Thoracic aorta (tissue), 2 donors: ENCODE data around the gene CCR1. TPM values are rescaled to one million over a fixed set of nuclear protein-coding genes. Genes with fewer than 3 reads are reported as not detected.
"Not testable (repeated sequence)": the region's sequence is repeated elsewhere in the genome, so short reads cannot be mapped to it uniquely, and the experiment has no call there.

Source experiments
- ATAC-seq: fragments of 150-250 bp; one replicate; pipeline ENCODE4 v1.8.0; 2017; ENCODE audit warnings: low read depth; ENCODE audit not compliant: insufficient number of reproducible peaks, low FRiP score
- DNase-seq: peaks from one replicate; pipeline ENCODE4 v3.0.0-alpha.2; 2020; ENCODE audit warnings: low spot score
- H3K27ac ChIP-seq, 2 donors: fragments of 200-600 bp; sonication (generic); 1 replicate in 1 of 2; 2 replicates in 1 of 2; pipeline ENCODE4 v1.5.1; 2016; ENCODE audit warnings: mild to moderate bottlenecking in 2 of 2, moderate library complexity in 2 of 2
- H3K27me3 ChIP-seq: fragments of 200-600 bp; sonication (generic); replicated peaks from 2 replicates; pipeline ENCODE4 v1.6.0; 2016; ENCODE audit warnings: mild to moderate bottlenecking; ENCODE audit not compliant: insufficient read depth
- H3K36me3 ChIP-seq: fragments of 200-600 bp; sonication (generic); one replicate; pipeline ENCODE4 v1.5.1; 2016
- H3K4me1 ChIP-seq, 2 donors: fragments of 200-600 bp; sonication (generic); 1 replicate in 1 of 2; 2 replicates in 1 of 2; pipeline versions ENCODE4 v1.5.1 to v1.6.0; 2016; ENCODE audit warnings: low read depth in 2 of 2, mild to moderate bottlenecking in 1 of 2; ENCODE audit not compliant: control insufficient read depth in 1 of 2
- H3K4me3 ChIP-seq: fragments of 200-600 bp; sonication (generic); 2 replicates; pipeline ENCODE4 v1.5.1; 2016; ENCODE audit warnings: mild to moderate bottlenecking
- H3K9me3 ChIP-seq: fragments of 200-600 bp; sonication (generic); 2 replicates; pipeline ENCODE4 v1.5.1; 2016
- CTCF ChIP-seq: fragments of 200-600 bp; sonication (generic); IDR thresholded peaks from one replicate; pipeline ENCODE4 v1.5.1; 2019; ENCODE audit warnings: antibody characterized with exemption
- total RNA-seq, 2 donors: library from RNA; depleted of rRNA; stranded (reverse); fragments of >200 nt; gene quantifications; one replicate each; pipeline versions ENCODE4 v1.1.0 to v1.2.3, GENCODE V29; 2016

The CCR1 gene
- total RNA-seq, 2 donors from 2014 or later: 10.0 to 27.7 TPM

- H3K4me3 ChIP-seq: no peak overlapping the region
- no peaks in the 10 kb centered on the region for H3K4me1 ChIP-seq
- no peak overlapping the region for H3K27ac ChIP-seq
- ATAC-seq (no peak), DNase-seq (no peak)
- H3K36me3 ChIP-seq: no peaks in the 10 kb centered on the region
- no peaks in the 10 kb centered on the region for H3K27me3 ChIP-seq
- no peaks in the 10 kb centered on the region for H3K9me3 ChIP-seq
- no peak for TF ChIP-seq CTCF
Measured at GRCh38 chr3:46183330-46183729, 24.8 kb downstream of the CCR1 start.

GRCh38 chr3:46168583-46169345, 39.3 kb downstream of the CCR1 start:
- no peaks in the 10 kb centered on the region for H3K9me3 ChIP-seq
- no peak overlapping the region for H3K4me3 ChIP-seq
- no peak for TF ChIP-seq CTCF
- H3K27ac ChIP-seq: no peak overlapping the region
- DNase-seq (no peak), ATAC-seq (no peak)
- no peaks in the 10 kb centered on the region for H3K4me1 ChIP-seq
- no peaks in the 10 kb centered on the region for H3K36me3 ChIP-seq
- no peaks in the 10 kb centered on the region for H3K27me3 ChIP-seq

- Histone ChIP-seq H3K4me3 (no peak overlapping the region), H3K27ac (no peak overlapping the region), H3K4me1 (no peaks in the 10 kb centered on the region), H3K36me3 (no peaks in the 10 kb centered on the region), H3K9me3 (no peaks in the 10 kb centered on the region), H3K27me3 (no peaks in the 10 kb centered on the region)
- TF ChIP-seq CTCF: no peak
- DNase-seq: no peak
- ATAC-seq: no peak
Measured at GRCh38 chr3:46163556-46164041, 44.5 kb downstream of the CCR1 start.

GRCh38 chr3:46162975-46163555, 45.0 kb downstream of the CCR1 start:
- ATAC-seq (no peak), DNase-seq (no peak)
- Histone ChIP-seq H3K36me3 (no peaks in the 10 kb centered on the region), H3K4me1 (no peaks in the 10 kb centered on the region), H3K4me3 (no peak overlapping the region), H3K27me3 (no peaks in the 10 kb centered on the region), H3K27ac (no peak overlapping the region), H3K9me3 (no peaks in the 10 kb centered on the region)
- no peak for TF ChIP-seq CTCF

- H3K36me3 ChIP-seq, DNase-seq, H3K4me3 ChIP-seq, H3K27me3 ChIP-seq, H3K27ac ChIP-seq, H3K9me3 ChIP-seq, H3K4me1 ChIP-seq, ATAC-seq: not testable (repeated sequence)
Measured at GRCh38 chr3:46157685-46158084, 50.4 kb downstream of the CCR1 start.
